ENCODE results near the gene PKP4. TPM values are rescaled to one million over a fixed set of nuclear protein-coding genes. Genes with fewer than 3 reads are reported as not detected.

The PKP4 gene
- total and polyA plus RNA-seq, 2 donors (not counting 1 experiment from before 2014, with no cell fraction given): 2.0 to 13.3 TPM

DNA sequence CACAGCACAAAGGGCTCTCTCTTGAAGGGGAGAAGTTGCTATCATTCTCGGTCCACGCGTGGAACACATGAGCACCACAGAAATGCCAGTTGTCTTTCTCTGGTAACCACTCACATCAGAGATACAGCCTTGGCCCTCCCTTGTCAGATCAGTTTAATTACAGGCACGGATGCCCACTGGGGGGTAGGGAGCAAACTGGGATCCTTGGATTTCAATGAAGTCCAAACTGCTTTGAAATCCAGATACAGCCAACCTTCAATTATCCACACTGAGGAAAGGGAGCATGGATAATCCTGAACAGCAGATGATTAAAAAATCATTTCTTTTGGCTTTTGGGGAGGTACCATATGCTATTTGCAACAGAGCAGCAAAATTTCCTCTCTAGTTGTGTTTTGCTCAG lies 274.6 kb downstream of the PKP4 start:
- Histone ChIP-seq H3K9ac (ENCODE audit: low read length) (no peak overlapping the region), H3K4me3 (ENCODE audit: control extremely low read depth in 1 of 5, extremely low read depth in 1 of 5, insufficient read depth in 1 of 5, low read depth in 2 of 5, low read length in 4 of 5) (no peak overlapping the region), H3K9me3 (ENCODE audit: control extremely low read depth in 1 of 3, control insufficient read depth in 2 of 3, insufficient read depth in 1 of 3, low read length in 2 of 3) (no peaks in the 10 kb centered on the region), H3K27ac (ENCODE audit: low read length in 2 of 2) (no peak overlapping the region), H3K4me2 (replicated peaks; ENCODE audit: low read depth, low read length, poor library complexity, severe bottlenecking) (no peak overlapping the region), H4K20me1 (ENCODE audit: control insufficient read depth, insufficient read depth, low read length, poor library complexity, severe bottlenecking) (no peaks in the 10 kb centered on the region), H2AFZ (ENCODE audit: insufficient read depth, low read depth, low read length, poor library complexity, severe bottlenecking) (no peak overlapping the region), H3K27me3 (replicated peaks in 1 of 4; ENCODE audit: control extremely low read depth in 1 of 4, control insufficient read depth in 3 of 4, insufficient read depth in 4 of 4, low read length in 3 of 4) (no peaks in the 10 kb centered on the region), H3K4me1 (ENCODE audit: control insufficient read depth in 2 of 2, insufficient read depth in 2 of 2, low read length in 2 of 2) (no peaks in the 10 kb centered on the region), H3K36me3 (replicated peaks in 1 of 2; ENCODE audit: control extremely low read depth in 1 of 2, control insufficient read depth in 1 of 2, extremely low read depth in 1 of 2, insufficient read depth in 2 of 2, low read length in 1 of 2) (no peaks in the 10 kb centered on the region), H3K79me2 (ENCODE audit: control insufficient read depth, insufficient read depth, low read length) (no peaks in the 10 kb centered on the region)
- peaks cover 9% of the 10 kb centered on the region for H3K27me3 Mint-ChIP-seq
- no peaks in the 10 kb centered on the region for H3K4me1 Mint-ChIP-seq
- no peak overlapping the region for H3K4me3 Mint-ChIP-seq
- ATAC-seq (ENCODE audit: low read depth) (no peak), DNase-seq (no peak)
- intact Hi-C loops (cut with micrococcal nuclease): no loop called here
- 80% methylated on average over 1 of the region's 4 CpGs for WGBS (ENCODE audit: insufficient coverage)
- H3K9me3 Mint-ChIP-seq (ENCODE audit: insufficient read depth): no peaks in the 10 kb centered on the region
- ChIA-PET POLR2A (no interaction called here), CTCF (no interaction called here)
- H3K27ac Mint-ChIP-seq: no peak overlapping the region
- no peak for TF ChIP-seq EZH2 (IDR thresholded peaks at IDR 0.05; ENCODE audit: borderline replicate concordance, insufficient read depth, low read depth, low read length, poor library complexity, severe bottlenecking)
- TF ChIP-seq, protein P1, sequence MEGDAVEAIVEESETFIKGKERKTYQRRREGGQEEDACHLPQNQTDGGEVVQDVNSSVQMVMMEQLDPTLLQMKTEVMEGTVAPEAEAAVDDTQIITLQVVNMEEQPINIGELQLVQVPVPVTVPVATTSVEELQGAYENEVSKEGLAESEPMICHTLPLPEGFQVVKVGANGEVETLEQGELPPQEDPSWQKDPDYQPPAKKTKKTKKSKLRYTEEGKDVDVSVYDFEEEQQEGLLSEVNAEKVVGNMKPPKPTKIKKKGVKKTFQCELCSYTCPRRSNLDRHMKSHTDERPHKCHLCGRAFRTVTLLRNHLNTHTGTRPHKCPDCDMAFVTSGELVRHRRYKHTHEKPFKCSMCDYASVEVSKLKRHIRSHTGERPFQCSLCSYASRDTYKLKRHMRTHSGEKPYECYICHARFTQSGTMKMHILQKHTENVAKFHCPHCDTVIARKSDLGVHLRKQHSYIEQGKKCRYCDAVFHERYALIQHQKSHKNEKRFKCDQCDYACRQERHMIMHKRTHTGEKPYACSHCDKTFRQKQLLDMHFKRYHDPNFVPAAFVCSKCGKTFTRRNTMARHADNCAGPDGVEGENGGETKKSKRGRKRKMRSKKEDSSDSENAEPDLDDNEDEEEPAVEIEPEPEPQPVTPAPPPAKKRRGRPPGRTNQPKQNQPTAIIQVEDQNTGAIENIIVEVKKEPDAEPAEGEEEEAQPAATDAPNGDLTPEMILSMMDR (IDR thresholded peaks at IDR 0.05): no peak

Small RNA genes lying within 50 kb of the gene (small RNA-seq; reads per million reads assigned to genes)
- not detected for gene AC005042.3 (ENCODE audit: insufficient read length, low read depth, low replicate concordance)
- gene RN7SL393P (ENCODE audit: insufficient read length, low read depth, low replicate concordance): not detected

Other genes with a start within 250 kb of the PKP4 start
- 0.56 TPM in 1 of 2 replicates, not detected in the other for gene CCDC148, start 199 bp upstream of the PKP4 start, total RNA-seq
- gene CCDC148, start 199 bp upstream of the PKP4 start, polyA plus RNA-seq: not detected in 2 replicates